ENCODE results near the gene ACSL4.
"Not testable (repeated sequence)": the region's sequence is repeated elsewhere in the genome, so short reads cannot be mapped to it uniquely, and the experiment has no call there.

The ACSL4 gene

GRCh38 chrX:109660435-109661143 is 72.5 kb downstream of the ACSL4 start:
- no peak for DNase-seq

- no peak for DNase-seq
Observed at GRCh38 chrX:109658391-109658790, 74.7 kb downstream of the ACSL4 start.

- not testable (repeated sequence) for DNase-seq
Observed at GRCh38 chrX:109657364-109657763, 75.7 kb downstream of the ACSL4 start.

- DNase-seq: no peak
Observed at GRCh38 chrX:109656774-109657173, 76.3 kb downstream of the ACSL4 start.

- no peak for DNase-seq
Observed at GRCh38 chrX:109655502-109656201, 77.4 kb downstream of the ACSL4 start.

- no peak for DNase-seq
Observed at GRCh38 chrX:109654516-109655109, 78.4 kb downstream of the ACSL4 start.

GRCh38 chrX:109644671-109645070 is 88.4 kb downstream of the ACSL4 start:
- DNase-seq: not testable (repeated sequence)

GRCh38 chrX:109643687-109644086 is 89.4 kb downstream of the ACSL4 start:
- DNase-seq: no peak

- DNase-seq: no peak
Observed at GRCh38 chrX:109638158-109638557, 94.9 kb downstream of the ACSL4 start.

- not testable (repeated sequence) for DNase-seq
Observed at GRCh38 chrX:109637477-109637876, 95.6 kb downstream of the ACSL4 start.

GRCh38 chrX:109635146-109635545 is 97.9 kb downstream of the ACSL4 start:
- peak; percentile 22 for DNase-seq

GRCh38 chrX:109632906-109633504 is 100.1 kb downstream of the ACSL4 start:
- DNase-seq: no peak

- no peak for DNase-seq
Observed at GRCh38 chrX:109629310-109629709, 103.7 kb downstream of the ACSL4 start.

GRCh38 chrX:109626637-109627036 is 106.4 kb downstream of the ACSL4 start:
- no peak for DNase-seq

GRCh38 chrX:109624641-109625616 is 108.1 kb downstream of the ACSL4 start, which contains the start of gene KCNE5:
KCNE5 (minus strand) TSS chrX:109625172; CDS start chrX:109625020, 152 bp downstream.
- DNase-seq: no peak

GRCh38 chrX:109623997-109624396 is 109.1 kb downstream of the ACSL4 start:
- no peak for DNase-seq

GRCh38 chrX:109622270-109622669 is 110.8 kb downstream of the ACSL4 start:
- no peak for DNase-seq

GRCh38 chrX:109619771-109620170 is 113.3 kb downstream of the ACSL4 start:
- no peak for DNase-seq

GRCh38 chrX:109614951-109615350 is 118.1 kb downstream of the ACSL4 start:
- no peak for DNase-seq

GRCh38 chrX:109601486-109601885 is 131.6 kb downstream of the ACSL4 start:
- DNase-seq: no peak

GRCh38 chrX:109600237-109600651 is 132.8 kb downstream of the ACSL4 start:
- DNase-seq: no peak

GRCh38 chrX:109596015-109596414 is 137.0 kb downstream of the ACSL4 start:
- no peak for DNase-seq

Measured in activated CD4-positive, alpha-beta T cell treated with anti-CD3 and anti-CD28 coated beads, Interleukin-2, Interleukin-6, amounts not matched to agents 100 ng/mL and 50 ng/mL, durations not matched to agents 16 hours and 8 hours (primary cell).